HK-2 (cell line): ENCODE results near the gene SRI.
"Not testable (repeated sequence)": the region's sequence is repeated elsewhere in the genome, so short reads cannot be mapped to it uniquely, and the experiment has no call there.

ENCODE experiments used
- DNase-seq: peaks from one replicate; pipeline ENCODE4 v3.0.0-alpha.2; 2018; ENCODE audit not compliant: unreplicated experiment

The SRI gene

GRCh38 chr7:88183051-88183450, 36.8 kb downstream of the SRI start:
- DNase-seq: no peak

- no peak for DNase-seq
Measured at GRCh38 chr7:88176190-88176589, 43.6 kb downstream of the SRI start.

GRCh38 chr7:88172842-88173241, 47.0 kb downstream of the SRI start:
- DNase-seq: no peak

- DNase-seq: no peak
Measured at GRCh38 chr7:88169717-88170320, 50.0 kb downstream of the SRI start.

GRCh38 chr7:88167721-88168120, 52.1 kb downstream of the SRI start:
- no peak for DNase-seq

- no peak for DNase-seq
Measured at GRCh38 chr7:88167223-88167622, 52.6 kb downstream of the SRI start.

- DNase-seq: no peak
Measured at GRCh38 chr7:88165697-88166096, 54.1 kb downstream of the SRI start.

GRCh38 chr7:88159741-88160140, 60.1 kb downstream of the SRI start:
- DNase-seq: not testable (repeated sequence)

GRCh38 chr7:88156356-88156755, 63.5 kb downstream of the SRI start:
- no peak for DNase-seq

- DNase-seq: no peak
Measured at GRCh38 chr7:88155756-88156155, 64.1 kb downstream of the SRI start.
